Activated CD8-positive, alpha-beta memory T cell treated with anti-CD3 and anti-CD28 coated beads, Interleukin-2, amount 50 U/mL, for 24 hours (primary cell): ENCODE results near the gene MARCHF3.
"Not testable (repeated sequence)": the region's sequence is repeated elsewhere in the genome, so short reads cannot be mapped to it uniquely, and the experiment has no call there.

ENCODE experiments used
- DNase-seq: peaks from one replicate; pipeline ENCODE4 v3.0.0-alpha.2; 2020; ENCODE audit errors: extremely low read depth

Gene MARCHF3

DNA sequence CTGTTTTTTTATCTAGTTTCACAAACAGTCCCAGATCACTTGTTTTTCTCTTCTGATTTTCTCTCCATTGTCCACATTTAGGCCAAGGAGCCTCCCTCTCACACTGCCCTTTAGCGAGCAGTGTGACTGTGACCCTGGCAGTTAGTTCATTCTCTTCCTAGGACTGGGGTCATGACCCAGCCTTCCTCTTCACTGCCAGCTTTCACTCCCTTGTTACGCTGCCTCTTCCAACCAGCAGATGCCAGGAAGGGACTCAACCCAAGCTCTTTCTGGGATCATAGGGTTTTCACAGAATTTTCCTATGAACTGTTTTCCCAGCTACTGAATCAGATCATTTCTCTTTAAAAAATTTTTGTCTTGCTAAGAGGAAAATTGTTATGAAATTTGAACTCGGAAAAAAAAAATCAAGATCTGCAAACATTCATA, 182.5 kb downstream of the MARCHF3 start:
- no peak for DNase-seq

DNA sequence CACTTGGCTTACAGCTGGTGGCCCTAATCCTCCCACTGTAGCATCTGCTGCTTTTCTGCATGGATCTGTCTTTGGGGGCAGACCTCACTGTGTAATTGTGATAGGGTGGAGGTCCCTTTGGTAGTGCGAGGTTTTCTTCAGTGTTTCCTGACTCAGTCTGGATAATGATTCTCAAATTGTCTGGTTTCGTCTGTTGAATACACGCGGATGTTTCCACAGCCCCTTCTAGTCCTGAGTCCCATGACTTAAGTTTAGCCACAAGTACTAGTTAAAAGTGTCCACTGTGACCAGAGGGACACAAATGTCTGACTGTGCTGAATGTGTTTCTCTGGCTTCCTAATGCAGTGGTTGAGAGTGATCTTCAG, 182.9 kb downstream of the MARCHF3 start:
- DNase-seq: no peak

- no peak for DNase-seq
Measured at GRCh38 chr5:126846744-126847455, 183.5 kb downstream of the MARCHF3 start.

- DNase-seq: no peak
Measured at GRCh38 chr5:126846344-126846743, 184.0 kb downstream of the MARCHF3 start.

DNA sequence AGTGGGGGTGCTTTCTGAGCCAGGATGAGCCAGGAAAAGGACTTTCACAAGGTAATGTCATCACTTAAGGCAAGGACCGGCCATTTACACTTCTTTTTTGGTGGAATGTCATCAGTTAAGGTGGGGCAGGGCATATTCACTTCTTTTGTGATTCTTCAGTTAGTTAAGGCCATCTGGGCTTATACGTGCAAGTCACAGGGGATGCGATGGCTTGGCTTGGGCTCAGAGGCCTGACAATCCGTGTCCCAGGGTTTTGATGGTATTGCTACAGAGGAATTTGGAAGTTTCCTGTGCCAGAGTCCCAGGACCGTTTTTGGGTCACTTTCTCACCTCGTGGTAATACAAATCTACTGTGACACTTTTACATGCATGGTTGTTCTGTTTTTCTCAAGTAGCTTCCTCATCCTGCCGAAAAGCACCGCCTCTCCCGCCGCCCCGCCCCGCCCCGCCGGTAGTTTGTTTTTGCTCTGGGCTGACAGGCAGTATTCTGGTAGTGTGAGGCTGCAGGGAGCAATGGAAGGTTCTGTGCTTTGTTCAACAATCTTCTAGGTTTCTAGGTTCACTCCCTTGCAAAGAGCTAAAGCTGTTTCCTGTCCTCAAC, 184.8 kb downstream of the MARCHF3 start:
- DNase-seq: not testable (repeated sequence)

DNA sequence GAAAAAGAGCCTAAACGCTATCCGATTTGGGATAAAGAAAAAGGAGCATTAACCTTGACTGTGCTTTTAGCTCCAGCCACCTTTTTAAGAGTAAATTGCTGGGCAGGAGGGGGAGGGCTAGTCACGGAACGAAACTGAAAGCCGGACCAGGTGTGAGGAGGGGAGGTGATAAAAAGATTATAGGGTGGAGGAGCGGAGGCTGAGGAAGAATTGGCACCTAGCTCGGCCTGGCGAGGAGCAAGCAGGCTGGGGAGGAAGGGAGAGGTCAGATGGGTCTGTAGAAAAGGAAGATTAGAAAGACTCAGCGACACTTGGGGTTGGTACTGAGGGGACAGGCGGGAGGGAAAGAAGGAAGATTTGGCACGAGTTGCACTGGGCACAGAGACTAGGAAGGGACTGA, 187.0 kb downstream of the MARCHF3 start:
- not testable (repeated sequence) for DNase-seq

DNA sequence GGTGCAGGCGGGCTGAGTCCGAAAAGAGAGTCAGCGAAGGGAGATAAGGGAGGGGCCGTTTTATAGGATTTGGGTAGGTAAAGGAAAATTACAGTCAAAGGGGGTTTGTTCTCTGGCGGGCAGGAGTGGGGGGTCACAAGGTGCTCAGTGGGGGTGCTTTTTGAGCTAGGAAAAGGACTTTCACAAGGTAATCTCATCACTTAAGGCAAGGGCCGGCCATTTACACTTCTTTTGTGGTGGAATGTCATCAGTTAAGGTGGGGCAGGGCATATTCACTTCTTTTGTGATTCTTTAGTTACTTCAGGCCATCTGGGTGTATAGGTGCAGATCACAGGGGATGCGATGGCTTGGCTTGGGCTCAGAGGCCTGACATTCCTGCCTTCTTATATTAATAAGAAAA, 191.0 kb downstream of the MARCHF3 start:
- DNase-seq: not testable (repeated sequence)

DNA sequence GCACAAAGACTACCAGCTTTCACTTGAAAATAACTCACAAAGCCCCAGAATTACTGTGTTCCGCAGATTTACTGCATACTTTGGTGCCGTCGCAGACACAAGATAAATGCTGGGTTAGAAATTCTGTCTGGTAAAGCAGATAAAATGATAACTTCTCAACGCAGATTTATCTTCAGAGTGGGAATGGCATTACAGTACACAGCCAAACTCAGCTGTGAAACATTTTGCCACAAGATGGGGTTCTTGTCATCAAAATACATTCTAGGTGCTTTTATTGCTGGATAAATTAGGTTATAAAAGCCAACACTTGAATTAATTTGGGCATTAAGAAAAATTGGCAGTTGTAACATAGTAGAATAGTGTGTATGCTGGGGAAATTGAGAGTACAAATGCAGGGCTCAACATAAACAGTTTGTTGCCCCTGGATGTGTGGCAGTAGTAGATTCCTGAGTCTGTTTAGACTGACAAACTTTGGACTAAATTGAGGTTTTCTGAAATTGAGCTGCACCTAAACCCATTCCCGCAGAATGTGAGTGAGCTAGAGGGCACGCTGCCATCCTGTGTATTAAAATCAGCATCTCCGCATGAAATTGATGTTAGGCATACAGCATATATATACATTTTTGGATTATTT, 192.3 kb downstream of the MARCHF3 start:
- DNase-seq: no peak

GRCh38 chr5:126837242-126837641, 193.1 kb downstream of the MARCHF3 start:
- no peak for DNase-seq

DNA sequence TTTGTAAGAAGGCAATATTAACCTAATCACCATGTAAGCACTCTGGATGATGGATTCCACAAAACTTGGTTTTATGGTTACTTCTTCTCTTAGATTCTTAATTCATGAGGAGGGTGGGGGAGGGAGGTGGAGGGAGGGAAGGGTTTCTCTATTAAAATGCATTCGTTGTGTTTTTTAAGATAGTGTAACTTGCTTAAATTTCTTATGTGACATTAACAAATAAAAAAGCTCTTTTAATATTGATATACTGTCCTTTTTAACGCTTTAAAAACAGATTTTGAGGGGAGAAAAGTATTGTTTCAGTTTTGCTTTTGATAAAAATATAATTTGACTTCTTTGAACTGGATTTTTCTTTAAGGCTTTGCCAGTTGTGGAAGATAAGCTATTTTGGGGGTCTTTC, 193.6 kb downstream of the MARCHF3 start:
- DNase-seq: no peak

GRCh38 chr5:126831156-126831555, 199.2 kb downstream of the MARCHF3 start:
- no peak for DNase-seq

GRCh38 chr5:126830061-126830460, 200.3 kb downstream of the MARCHF3 start:
- no peak for DNase-seq

DNA sequence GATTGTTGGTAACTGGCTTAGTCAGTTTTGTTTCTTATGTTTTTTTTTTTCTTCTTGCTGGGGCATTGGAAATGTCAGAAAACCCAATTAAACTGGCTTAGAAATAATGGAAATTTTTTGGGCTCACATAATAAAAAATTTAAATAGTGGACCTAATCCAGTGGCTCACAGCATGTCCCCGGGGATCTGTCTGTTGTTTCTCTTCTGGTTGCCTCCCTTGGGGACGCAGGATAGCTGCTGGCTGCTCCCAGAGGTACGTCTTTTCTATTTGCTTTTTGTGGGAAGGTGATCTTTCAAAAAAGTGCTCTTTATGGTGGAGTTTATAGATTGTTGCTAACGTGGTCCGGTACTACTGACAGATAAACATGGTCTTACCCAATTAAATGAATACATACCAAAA, 201.3 kb downstream of the MARCHF3 start:
- DNase-seq: no peak

GRCh38 chr5:126826619-126827215, 203.6 kb downstream of the MARCHF3 start:
- no peak for DNase-seq

GRCh38 chr5:126819253-126819652, 211.1 kb downstream of the MARCHF3 start:
- no peak for DNase-seq

DNA sequence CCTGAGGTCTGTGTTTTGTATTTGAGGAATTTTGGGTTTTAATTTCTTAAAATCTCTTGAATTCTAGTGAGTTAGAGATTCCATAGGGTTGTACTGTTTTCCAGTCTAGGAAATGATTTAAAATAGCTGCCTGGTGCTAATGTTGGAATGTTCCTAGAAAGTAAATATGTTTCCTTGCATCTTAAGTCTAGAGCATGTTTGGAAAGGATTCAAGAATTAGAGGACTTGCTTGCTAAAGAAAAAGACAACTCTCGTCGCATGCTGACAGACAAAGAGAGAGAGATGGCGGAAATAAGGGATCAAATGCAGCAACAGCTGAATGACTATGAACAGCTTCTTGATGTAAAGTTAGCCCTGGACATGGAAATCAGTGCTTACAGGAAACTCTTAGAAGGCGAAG, 211.6 kb downstream of the MARCHF3 start:
- DNase-seq: no peak
